Left ventricle myocardium superior (tissue), 1 donor: ENCODE measurements around the gene ZNF383. TPM values are rescaled to one million over a fixed set of nuclear protein-coding genes. Genes with fewer than 3 reads are reported as not detected.
A peak's percentile ranks its signal among the peaks of the same experiment; 100 is the strongest.
"Not testable (repeated sequence)": the region's sequence is repeated elsewhere in the genome, so short reads cannot be mapped to it uniquely, and the experiment has no call there.

Experiments
- ATAC-seq: fragments of 200-7000 bp; cut with Tn5 transposase; one replicate; pipeline ENCODE4 v1.9.1; 2020; ENCODE audit warnings: mild to moderate bottlenecking, moderate library complexity
- DNase-seq: peaks from one replicate; pipeline ENCODE4 v3.0.0-alpha.2; 2020
- intact Hi-C: fragments of 100-400 bp; cut with micrococcal nuclease; formaldehyde crosslinking; loops from one replicate; pipeline ENCODE4 v1.11.0; 2022
- total RNA-seq: library from RNA; stranded (reverse); fragmentation: NEBNext Ultra II Directional; extraction: Animal tissue kit (Norgen Biotek cat#: 25700); gene quantifications from one replicate; pipeline ENCODE4 v1.2.1, GENCODE V29; 2021
- donor health status: DM: no; HTN: yes; CAD: no; lungs with severe emphysema.

Gene ZNF383
- total RNA-seq, 1 donor from 2014 or later: 9.3 TPM

DNA sequence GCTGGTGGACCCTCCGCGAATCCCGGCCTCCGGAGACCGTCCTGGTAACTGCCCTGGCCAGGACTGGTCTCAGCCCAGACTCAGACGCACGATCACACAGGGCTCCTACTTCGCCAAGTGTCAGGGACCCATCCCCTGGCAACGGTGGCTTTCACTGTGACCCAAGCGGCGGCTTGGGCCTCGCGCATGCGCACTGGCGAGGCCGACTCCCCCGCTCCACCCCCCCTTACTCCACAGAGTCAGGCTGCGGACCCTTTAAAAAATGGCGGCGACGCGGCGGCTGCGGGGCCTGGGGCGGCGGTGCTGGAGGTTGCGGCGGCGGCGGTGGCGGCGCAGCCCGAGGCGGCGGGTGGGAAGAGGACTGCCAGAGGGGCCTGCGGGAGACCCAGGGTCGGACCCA is 66.0 kb downstream of the ZNF383 start:
- DNase-seq, intact Hi-C loops, ATAC-seq: not testable (repeated sequence)

GRCh38 chr19:37289229-37289628 is 71.2 kb downstream of the ZNF383 start:
- intact Hi-C loops, ATAC-seq: not testable (repeated sequence)
- DNase-seq: peak; percentile 46

DNA sequence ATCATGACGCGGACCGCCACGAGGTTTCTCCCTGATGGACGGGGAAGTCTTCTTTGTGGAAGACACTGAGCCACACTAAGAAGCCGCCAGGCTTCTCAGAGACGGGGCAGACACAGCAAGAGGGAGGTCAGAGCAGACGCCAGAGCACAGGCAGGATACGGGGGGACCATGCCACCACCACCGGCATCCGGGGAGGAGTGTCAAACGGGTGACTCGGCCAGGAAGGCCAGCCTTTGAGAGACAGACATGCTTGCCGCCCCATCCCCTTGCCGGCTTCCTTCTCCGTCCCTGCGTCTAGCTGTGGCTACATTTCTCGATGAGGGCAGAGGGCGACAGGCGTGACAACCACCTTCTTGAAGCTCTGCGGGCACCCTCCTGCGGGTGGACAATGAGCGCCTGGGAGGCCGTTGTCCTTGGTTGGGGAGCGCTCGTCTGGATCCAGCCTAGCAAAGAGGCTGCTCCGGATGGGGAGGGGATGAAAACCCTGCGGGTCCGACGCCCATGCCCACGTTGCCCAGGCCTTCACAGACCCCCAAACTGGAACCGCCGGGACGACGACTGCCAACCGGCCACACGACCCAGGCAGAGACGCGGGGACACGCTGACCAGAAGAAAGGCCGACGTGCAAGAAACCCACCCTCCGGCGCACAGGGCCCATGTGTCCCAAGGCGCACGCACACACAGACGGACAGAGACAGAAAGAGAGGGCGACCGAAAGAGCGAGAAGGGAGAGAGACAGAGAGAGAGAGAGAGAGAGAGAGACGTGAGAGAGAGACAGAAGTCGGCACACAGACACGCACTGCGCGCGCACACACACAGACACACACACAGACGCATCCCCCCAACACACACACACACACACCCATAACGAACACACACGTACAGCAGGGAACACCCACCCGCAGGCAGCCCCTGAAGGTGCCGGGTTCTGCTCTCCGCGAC is 75.3 kb downstream of the ZNF383 start:
- DNase-seq: peak; percentile 58
- ATAC-seq, intact Hi-C loops: not testable (repeated sequence)

- ATAC-seq, DNase-seq, intact Hi-C loops: not testable (repeated sequence)
Measured at GRCh38 chr19:37294246-37294645, 76.2 kb downstream of the ZNF383 start.

Other genes with a start within 250 kb of the ZNF383 start
- 8.4 TPM for gene ZNF420, start 139.8 kb upstream of the ZNF383 start, total RNA-seq
- gene ZNF585A, start 45.5 kb upstream of the ZNF383 start, total RNA-seq: 12.3 TPM
- gene ZNF585B, start 7.7 kb upstream of the ZNF383 start, total RNA-seq: 10.8 TPM
- gene ZNF527, start 152.9 kb downstream of the ZNF383 start, total RNA-seq: 6.1 TPM
- 6.8 TPM for gene ZNF569, start 249.2 kb downstream of the ZNF383 start, total RNA-seq